OCI-M1 (cell line): Measurements from ENCODE around the gene MAP2.
"Not testable (repeated sequence)": the region's sequence is repeated elsewhere in the genome, so short reads cannot be mapped to it uniquely, and the experiment has no call there.

ENCODE experiments used
- DNase-seq: peaks from one replicate; lab custom pipeline; 2025; lab: John Stamatoyannopoulos, UW

MAP2 gene

GRCh38 chr2:209476367-209477208 lies 52.7 kb downstream of the MAP2 start:
- DNase-seq, result no peak

- DNase-seq, result peak; percentile 70
Observed at GRCh38 chr2:209492296-209492695, 68.4 kb downstream of the MAP2 start.

DNA sequence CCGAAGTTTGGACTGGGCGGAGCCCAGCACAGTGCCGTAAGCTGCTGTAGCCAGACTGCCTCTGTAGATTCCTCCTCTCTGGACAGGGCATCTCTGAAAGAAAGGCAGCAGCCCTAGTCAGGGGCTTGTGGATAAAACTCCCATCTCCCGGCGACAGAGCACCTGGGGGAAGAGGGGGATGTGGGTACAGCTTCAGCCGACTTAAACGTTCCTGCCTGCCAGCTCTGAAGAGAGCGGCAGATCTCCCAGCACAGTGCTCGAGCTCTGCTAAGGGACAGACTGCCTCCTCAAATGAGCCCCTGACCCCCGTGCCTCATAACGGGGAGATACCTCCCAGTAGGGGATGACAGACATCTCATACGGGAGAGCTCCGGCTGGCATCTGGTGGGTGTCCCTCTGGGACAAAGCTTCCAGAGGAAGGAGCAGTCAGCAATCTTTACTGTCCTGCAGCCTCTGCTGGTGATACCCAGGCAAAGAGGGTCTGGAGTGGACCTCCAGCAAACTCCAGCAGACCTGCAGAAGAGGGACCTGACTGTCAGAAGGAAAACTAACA lies 71.3 kb downstream of the MAP2 start:
- not testable (repeated sequence) for DNase-seq

DNA sequence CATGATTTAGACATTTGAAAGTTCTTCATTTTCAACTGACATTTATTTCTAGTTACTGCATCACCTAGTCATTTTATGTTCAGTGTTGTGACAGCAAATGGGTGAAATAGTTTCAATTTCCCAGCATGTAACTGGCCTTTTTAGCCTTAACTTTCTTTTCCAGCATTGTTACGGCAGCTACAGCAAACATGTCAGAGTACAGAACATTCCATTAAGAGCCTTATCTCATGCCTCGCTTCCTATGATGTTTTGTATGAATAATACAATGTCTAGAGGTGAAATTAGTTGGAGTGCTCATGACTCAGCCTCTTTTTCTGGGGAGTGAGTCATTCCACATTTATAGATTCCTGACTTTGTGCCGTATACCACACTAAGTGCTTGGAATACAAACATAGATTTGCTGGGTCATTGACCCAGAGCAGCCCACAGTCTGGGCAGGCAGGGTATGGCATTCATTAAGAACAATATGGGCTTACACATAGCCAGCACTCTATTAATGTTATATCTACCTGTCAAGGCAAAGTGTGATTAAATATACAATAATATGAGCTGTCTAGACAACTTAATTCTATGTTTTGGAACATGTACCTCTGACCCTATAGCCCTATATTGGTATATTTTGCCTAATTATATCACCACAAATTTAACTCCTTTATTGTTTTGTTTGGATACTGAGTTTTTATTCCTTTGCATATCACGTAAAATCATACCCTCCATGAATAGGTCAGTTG lies 72.2 kb downstream of the MAP2 start:
- DNase-seq, result peak; percentile 57

DNA sequence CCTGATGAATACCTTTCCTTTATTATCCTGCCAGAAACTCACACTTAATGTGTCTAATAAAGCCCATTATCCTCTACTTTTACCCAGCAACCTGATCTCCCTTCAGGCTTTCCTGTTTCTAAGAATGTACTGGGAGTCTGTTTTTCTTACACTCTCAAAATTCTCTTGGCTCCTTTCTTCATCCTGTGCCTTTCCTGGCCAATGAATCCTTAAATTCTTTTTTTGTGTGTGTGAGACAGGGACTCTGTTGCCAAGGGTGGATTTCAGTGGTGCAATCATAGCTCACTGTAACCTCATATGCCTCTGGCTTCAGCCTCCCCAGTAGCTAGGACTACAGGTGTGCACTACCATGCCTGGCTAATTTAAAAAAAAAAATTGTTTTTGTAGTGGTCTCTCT lies 72.7 kb downstream of the MAP2 start:
- DNase-seq, result no peak

- DNase-seq, result no peak
Observed at GRCh38 chr2:209498614-209499013, 74.8 kb downstream of the MAP2 start.

GRCh38 chr2:209499069-209499468 lies 75.2 kb downstream of the MAP2 start:
- peak; percentile 56 for DNase-seq

- DNase-seq, result no peak
Observed at GRCh38 chr2:209501579-209501978, 77.7 kb downstream of the MAP2 start.

GRCh38 chr2:209505410-209505809 lies 81.6 kb downstream of the MAP2 start:
- no peak for DNase-seq

DNA sequence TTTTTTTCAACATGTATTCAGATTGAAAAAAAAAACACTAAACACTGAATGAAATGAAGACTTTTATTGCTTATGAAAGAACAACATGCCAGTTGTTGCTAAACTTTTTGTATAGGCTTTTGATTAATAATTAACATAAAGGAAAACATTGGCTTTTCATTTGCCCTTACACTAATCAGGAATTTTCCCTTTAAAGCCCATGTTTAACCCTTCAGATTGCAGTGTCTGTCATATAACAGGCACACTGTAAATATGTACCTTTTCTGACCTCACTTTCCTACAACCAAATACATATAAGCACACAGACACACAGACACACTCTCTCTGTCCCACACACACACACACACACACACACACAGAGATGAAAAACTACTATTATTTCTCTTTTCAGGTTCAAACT lies 84.4 kb downstream of the MAP2 start:
- no peak for DNase-seq

- DNase-seq, result no peak
Observed at GRCh38 chr2:209511637-209512036, 87.8 kb downstream of the MAP2 start.

GRCh38 chr2:209512971-209513370 lies 89.1 kb downstream of the MAP2 start:
- DNase-seq, result no peak

DNA sequence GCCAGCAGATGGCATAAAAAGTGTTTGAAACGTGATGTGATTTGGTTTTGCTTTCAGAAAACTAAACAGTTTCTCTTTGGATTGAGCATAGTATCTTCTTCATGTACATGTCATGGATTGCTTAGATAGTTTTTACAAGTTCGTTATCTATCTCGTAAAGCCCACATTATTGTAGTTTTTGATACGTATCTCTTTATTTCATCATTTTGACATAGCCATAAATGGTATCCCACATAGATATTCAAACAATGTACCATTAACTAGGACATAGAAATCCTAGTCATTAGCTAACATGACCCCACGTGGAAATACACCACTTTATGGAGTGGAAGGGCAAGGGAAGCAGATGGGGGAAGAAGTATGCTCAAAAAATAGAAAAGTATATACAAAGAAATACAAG lies 93.6 kb downstream of the MAP2 start:
- no peak for DNase-seq

- no peak for DNase-seq
Observed at GRCh38 chr2:209519271-209519670, 95.4 kb downstream of the MAP2 start.

- no peak for DNase-seq
Observed at GRCh38 chr2:209519906-209520305, 96.1 kb downstream of the MAP2 start.

- no peak for DNase-seq
Observed at GRCh38 chr2:209523041-209523740, 99.3 kb downstream of the MAP2 start.

- no peak for DNase-seq
Observed at GRCh38 chr2:209523867-209524266, 100.0 kb downstream of the MAP2 start.

DNA sequence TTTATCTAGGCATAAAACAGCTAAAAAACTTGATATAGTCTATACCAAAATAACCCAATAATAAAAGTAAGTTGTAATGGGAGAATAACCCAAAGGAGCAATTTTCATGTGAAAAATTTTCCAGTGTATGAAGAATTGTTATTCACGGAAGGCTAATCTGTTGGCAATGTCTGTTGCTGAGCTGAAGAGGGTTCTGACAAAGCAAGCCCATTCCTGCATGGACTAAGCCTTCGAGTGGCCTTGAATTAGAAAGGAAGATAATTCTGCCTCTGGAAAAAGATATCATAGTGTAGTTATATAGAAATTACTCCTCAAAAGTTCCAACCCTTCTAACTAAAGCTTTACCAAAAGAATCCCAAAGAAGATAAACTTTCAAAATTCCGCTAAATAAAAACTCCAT lies 101.5 kb downstream of the MAP2 start:
- DNase-seq, result no peak

GRCh38 chr2:209525834-209526281 lies 102.0 kb downstream of the MAP2 start:
- DNase-seq, result peak; percentile 82

- DNase-seq, result peak; percentile 72
Observed at GRCh38 chr2:209526561-209526960, 102.7 kb downstream of the MAP2 start.

DNA sequence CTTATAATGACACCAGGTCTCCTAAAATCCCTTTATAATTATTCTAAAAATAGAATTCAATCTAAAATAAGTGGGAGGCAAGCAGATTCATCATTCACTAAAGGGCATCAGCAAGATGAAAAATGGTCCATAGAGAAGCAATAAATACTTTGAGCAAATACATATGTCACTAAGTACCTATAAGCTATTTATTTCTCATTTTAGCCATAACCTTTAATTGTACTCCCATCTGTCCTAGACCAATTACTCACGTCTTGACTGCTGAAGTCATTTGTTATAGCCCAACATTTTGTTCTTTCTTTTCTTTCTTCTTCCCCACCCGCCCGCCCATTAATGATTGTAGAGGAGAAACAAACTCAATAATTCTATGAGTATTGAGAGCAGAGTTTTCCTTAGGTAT lies 105.7 kb downstream of the MAP2 start:
- no peak for DNase-seq

DNA sequence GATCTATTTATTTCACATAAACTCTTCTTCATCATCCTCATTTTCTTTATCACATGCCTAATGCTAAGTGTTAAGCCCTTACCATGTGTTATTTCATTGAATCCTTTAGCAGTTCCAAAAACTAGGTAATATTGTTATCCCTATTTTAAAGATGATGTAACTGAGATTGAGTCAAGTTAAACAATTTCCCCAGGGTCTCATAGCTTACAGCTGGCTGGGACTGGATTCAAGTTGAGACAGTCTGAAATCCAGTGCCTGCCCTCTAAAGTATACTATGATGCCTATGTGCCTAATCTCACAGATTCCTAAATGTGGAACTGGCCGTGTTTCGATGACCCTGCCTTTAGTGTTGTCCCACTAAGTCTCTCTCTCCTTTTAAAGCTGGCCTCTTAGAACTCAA lies 108.5 kb downstream of the MAP2 start:
- no peak for DNase-seq
